HG02840 (cell line): ENCODE measurements around the gene ATP5F1E.
A peak's percentile ranks its signal among the peaks of the same experiment; 100 is the strongest.

Experiments used
- ATAC-seq: cut with Tn5 transposase; IDR thresholded peaks from one replicate; pipeline ENCODE4 v1.9.1; 2021; ENCODE audit warnings: mild to moderate bottlenecking, moderate library complexity, moderate number of reproducible peaks; ENCODE audit not compliant: unreplicated experiment, low FRiP score

Gene ATP5F1E

GRCh38 chr20:59006864-59007664, 25.1 kb downstream of the ATP5F1E start, which contains the start of gene CTSZ:
Gene CTSZ (minus strand): TSS chr20:59007254. CDS start chr20:59007128, 126 bp downstream.
- no peak for ATAC-seq

GRCh38 chr20:59006167-59006863, 25.8 kb downstream of the ATP5F1E start:
- ATAC-seq, result no peak

- no peak for ATAC-seq
These were observed 26.5 kb downstream of the ATP5F1E start for GRCh38 chr20:59005523-59006166.

GRCh38 chr20:59004763-59005522, 27.2 kb downstream of the ATP5F1E start:
- peak; percentile 44 for ATAC-seq

GRCh38 chr20:59004493-59004762, 27.7 kb downstream of the ATP5F1E start:
- ATAC-seq, result no peak

GRCh38 chr20:59003836-59004492, 28.2 kb downstream of the ATP5F1E start:
- no peak for ATAC-seq

- ATAC-seq, result no peak
These were observed 29.2 kb downstream of the ATP5F1E start for GRCh38 chr20:59002874-59003399.

- ATAC-seq, result no peak
These were observed 29.7 kb downstream of the ATP5F1E start for GRCh38 chr20:59002388-59002787.

- ATAC-seq, result no peak
These were observed 30.5 kb downstream of the ATP5F1E start for GRCh38 chr20:59001449-59002171.

GRCh38 chr20:59001068-59001448, 31.1 kb downstream of the ATP5F1E start:
- no peak for ATAC-seq

GRCh38 chr20:59000326-59000725, 31.8 kb downstream of the ATP5F1E start:
- ATAC-seq, result no peak

- no peak for ATAC-seq
These were observed 33.5 kb downstream of the ATP5F1E start for GRCh38 chr20:58998656-58999055.

GRCh38 chr20:58997141-58997770, 34.9 kb downstream of the ATP5F1E start:
- no peak for ATAC-seq

GRCh38 chr20:58996226-58996611, 35.9 kb downstream of the ATP5F1E start:
- no peak for ATAC-seq

GRCh38 chr20:58995461-58996225, 36.5 kb downstream of the ATP5F1E start:
- ATAC-seq, result no peak

GRCh38 chr20:58994390-58995159, 37.6 kb downstream of the ATP5F1E start:
- ATAC-seq, result no peak
